IPS-NIHi7 (cell line): ENCODE data around the gene TEX48.
A peak's percentile ranks its signal among the peaks of the same experiment; 100 is the strongest.

ENCODE experiments used
- DNase-seq: peaks from one replicate; pipeline ENCODE4 v3.0.0; 2012; ENCODE audit warnings: mixed read lengths; ENCODE audit errors: extremely low spot score

The TEX48 gene

GRCh38 chr9:114681594-114682332 lies at the start of gene TEX48:
TEX48 (minus strand) TSS chr9:114682192; CDS start chr9:114671723, 10,469 bp downstream.
- peak; percentile 82 for DNase-seq

GRCh38 chr9:114731701-114732100 lies 49.7 kb upstream of the TEX48 start:
- DNase-seq: no peak

GRCh38 chr9:114729706-114730105 lies 47.7 kb upstream of the TEX48 start:
- DNase-seq: no peak

GRCh38 chr9:114725930-114726329 lies 43.9 kb upstream of the TEX48 start:
- DNase-seq: no peak

- no peak for DNase-seq
Measured at GRCh38 chr9:114724744-114725143, 42.8 kb upstream of the TEX48 start.

GRCh38 chr9:114723931-114724330 lies 41.9 kb upstream of the TEX48 start:
- no peak for DNase-seq

GRCh38 chr9:114722937-114723620 lies 41.1 kb upstream of the TEX48 start:
- DNase-seq: no peak

GRCh38 chr9:114722081-114722621 lies 40.2 kb upstream of the TEX48 start:
- DNase-seq: no peak

- peak; percentile 29 for DNase-seq
Measured at GRCh38 chr9:114721491-114722079, 39.6 kb upstream of the TEX48 start.

- DNase-seq: no peak
Measured at GRCh38 chr9:114720086-114720676, 38.2 kb upstream of the TEX48 start.

GRCh38 chr9:114719290-114719689 lies 37.3 kb upstream of the TEX48 start:
- DNase-seq: no peak

GRCh38 chr9:114718801-114719221 lies 36.8 kb upstream of the TEX48 start:
- DNase-seq: peak; percentile 30

GRCh38 chr9:114717908-114718486 lies 36.0 kb upstream of the TEX48 start:
- no peak for DNase-seq

- no peak for DNase-seq
Measured at GRCh38 chr9:114709636-114710035, 27.6 kb upstream of the TEX48 start.

GRCh38 chr9:114706711-114707110 lies 24.7 kb upstream of the TEX48 start:
- DNase-seq: no peak

- no peak for DNase-seq
Measured at GRCh38 chr9:114701988-114702387, 20.0 kb upstream of the TEX48 start.

GRCh38 chr9:114697951-114698351 lies 16.0 kb upstream of the TEX48 start:
- no peak for DNase-seq

GRCh38 chr9:114696814-114697544 lies 15.0 kb upstream of the TEX48 start:
- no peak for DNase-seq

- no peak for DNase-seq
Measured at GRCh38 chr9:114695948-114696347, 14.0 kb upstream of the TEX48 start.

GRCh38 chr9:114694719-114695269 lies 12.8 kb upstream of the TEX48 start:
- no peak for DNase-seq

- no peak for DNase-seq
Measured at GRCh38 chr9:114694146-114694545, 12.2 kb upstream of the TEX48 start.
